B cell (primary cell): ENCODE data around the gene RFT1. TPM values are rescaled to one million over a fixed set of nuclear protein-coding genes. Genes with fewer than 3 reads are reported as not detected.

Experiments used
- ATAC-seq: fragments of 200-7000 bp; cut with Tn5 transposase; one replicate; pipeline ENCODE4 v1.10.0; 2021; ENCODE audit warnings: low read depth, mild to moderate bottlenecking, moderate number of reproducible peaks, moderate library complexity
- CTCF ChIA-PET: fragments of 350-600 bp; sonication (Branson Sonifier 250); formaldehyde crosslinking; loops from one replicate; lab custom pipeline; 2021; ENCODE audit warnings: antibody characterized with exemption, inconsistent platforms; lab: Charles Lee
- POLR2A ChIA-PET: fragments of 350-600 bp; sonication (Branson Sonifier 250); formaldehyde crosslinking; loops from one replicate; lab custom pipeline; 2021; ENCODE audit warnings: antibody characterized with exemption; lab: Charles Lee
- DNase-seq: peaks from one replicate; pipeline ENCODE4 v3.0.0; 2013
- H2AFZ ChIP-seq: 2 replicates; pipeline ENCODE4 v1.6.1; 2012; ENCODE audit warnings: mild to moderate bottlenecking, low read depth, low read length; ENCODE audit not compliant: insufficient read depth, poor library complexity, severe bottlenecking
- H3K27ac ChIP-seq, 2 donors: 1 replicate in 1 of 2; 2 replicates in 1 of 2; pipeline ENCODE4 v1.5.1; 2012 to 2013; ENCODE audit warnings: low read length in 2 of 2, mild to moderate bottlenecking in 2 of 2, moderate library complexity in 1 of 2
- H3K27me3 ChIP-seq, 4 experiments: fragments of 200-600 bp in 1 of 4; sonication (generic) in 1 of 4; replicated peaks in 1 of 4; 1 replicate in 2 of 4; 2 replicates in 2 of 4; pipeline versions ENCODE4 v1.6.1 to v1.7.0; 2013 to 2016; ENCODE audit warnings: low read length in 3 of 4, mild to moderate bottlenecking in 2 of 4, mixed read lengths in 1 of 4, moderate library complexity in 1 of 4; ENCODE audit not compliant: insufficient read depth in 4 of 4, control insufficient read depth in 3 of 4; ENCODE audit errors: control extremely low read depth in 1 of 4
- H3K36me3 ChIP-seq, 2 experiments: replicated peaks in 1 of 2; 1 replicate in 1 of 2; 2 replicates in 1 of 2; pipeline versions ENCODE4 v1.6.1 to v1.7.1; 2013; ENCODE audit warnings: low read length in 1 of 2; ENCODE audit not compliant: insufficient read depth in 2 of 2, control insufficient read depth in 1 of 2; ENCODE audit errors: control extremely low read depth in 1 of 2, extremely low read depth in 1 of 2
- H3K4me1 ChIP-seq, 2 donors: fragments of 200-600 bp in 1 of 2; sonication (generic) in 1 of 2; 1 replicate in 1 of 2; 2 replicates in 1 of 2; pipeline versions ENCODE4 v1.5.1 to v1.6.1; 2013 to 2017; ENCODE audit warnings: low read length in 2 of 2; ENCODE audit not compliant: control insufficient read depth in 2 of 2, insufficient read depth in 2 of 2
- H3K4me2 ChIP-seq: replicated peaks from 2 replicates; pipeline ENCODE3; 2012; ENCODE audit warnings: mild to moderate bottlenecking, low read depth, low read length; ENCODE audit not compliant: poor library complexity, severe bottlenecking
- H3K4me3 ChIP-seq, 5 experiments: fragments of 200-600 bp in 1 of 5; sonication (generic) in 1 of 5; 1 replicate in 3 of 5; 2 replicates in 2 of 5; pipeline versions ENCODE4 v1.5.1 to v1.7.0; 2011 to 2016; ENCODE audit warnings: low read length in 4 of 5, mild to moderate bottlenecking in 4 of 5, low read depth in 2 of 5, control low read depth in 1 of 5, moderate library complexity in 1 of 5; ENCODE audit not compliant: insufficient read depth in 1 of 5; ENCODE audit errors: control extremely low read depth in 1 of 5, extremely low read depth in 1 of 5
- H3K79me2 ChIP-seq: fragments of 200-600 bp; sonication (generic); one replicate; pipeline ENCODE4 v1.6.0; 2016; ENCODE audit warnings: low read length; ENCODE audit not compliant: control insufficient read depth, insufficient read depth
- H3K9ac ChIP-seq: fragments of 200-600 bp; sonication (generic); 2 replicates; pipeline ENCODE4 v1.6.1; 2017; ENCODE audit warnings: mild to moderate bottlenecking, low read length, moderate library complexity
- H3K9me3 ChIP-seq, 3 donors: one replicate each; pipeline versions ENCODE4 v1.6.1 to v1.7.1; 2013; ENCODE audit warnings: low read length in 2 of 3; ENCODE audit not compliant: control insufficient read depth in 2 of 3, insufficient read depth in 1 of 3; ENCODE audit errors: control extremely low read depth in 1 of 3
- H4K20me1 ChIP-seq: 2 replicates; pipeline ENCODE4 v1.6.0; 2012; ENCODE audit warnings: mild to moderate bottlenecking, low read length; ENCODE audit not compliant: insufficient read depth, control insufficient read depth, poor library complexity, severe bottlenecking
- H3K27ac Mint-ChIP-seq: one replicate; pipeline ENCODE4 v1.8.0; 2021; ENCODE audit warnings: mixed read lengths
- H3K27me3 Mint-ChIP-seq: one replicate; pipeline ENCODE4 v1.8.0; 2021; ENCODE audit warnings: mixed read lengths
- H3K4me1 Mint-ChIP-seq: one replicate; pipeline ENCODE4 v1.8.0; 2021; ENCODE audit warnings: mixed read lengths
- H3K4me3 Mint-ChIP-seq: one replicate; pipeline ENCODE4 v1.8.0; 2021; ENCODE audit warnings: mixed read lengths
- H3K9me3 Mint-ChIP-seq: one replicate; pipeline ENCODE4 v1.8.0; 2022; ENCODE audit warnings: mixed read lengths; ENCODE audit not compliant: insufficient read depth
- EZH2 ChIP-seq: IDR thresholded peaks from 2 replicates; pipeline ENCODE4 v1.6.1; 2012; ENCODE audit warnings: borderline replicate concordance, low read depth, mild to moderate bottlenecking, moderate library complexity, low read length; ENCODE audit not compliant: insufficient read depth, poor library complexity, severe bottlenecking
- WGBS: methylation state at CpG from one replicate; pipeline ENCODE4 v1.1.5; 2013; ENCODE audit warnings: missing lambda C conversion rate; ENCODE audit not compliant: insufficient coverage; 5-methylcytosine and 5-hydroxymethylcytosine counted together
- intact Hi-C: fragments of 100-400 bp; cut with micrococcal nuclease; formaldehyde crosslinking; loops from one replicate; pipeline ENCODE4 v1.10.0; 2022
- polyA plus RNA-seq: library from polyadenylated mRNA; depleted of rRNA; stranded (reverse); fragments of >200 nt; gene quantifications from 2 replicates; pipeline ENCODE4 v1.2.3, GENCODE V29; 2012
- total RNA-seq, 2 donors: library from RNA; stranded (reverse); fragments of 120-200 nt in 1 of 2; gene quantifications; 1 replicate in 1 of 2; 2 replicates in 1 of 2; pipeline versions ENCODE4 v1.2.3 to v1.2.4, GENCODE V29; 2013 to 2022
- TF ChIP-seq, protein P1 (sequence below): fragments of 200-600 bp; IDR thresholded peaks from one replicate; pipeline ENCODE4 v1.8.0; 2022; ENCODE audit warnings: antibody characterized with exemption, mild to moderate bottlenecking

RFT1 gene
- total and polyA plus RNA-seq, 2 donors (not counting 1 experiment from before 2014, with no cell fraction given) = 12.1 to 28.9 TPM

- H3K27me3 Mint-ChIP-seq = no peaks in the 10 kb centered on the region
- intact Hi-C loops = loop anchor here (1.0 to 2.0 kb wide), 7 partner anchors 26 to 362 kb away; partner anchors contain the start of genes PBRM1, SPCS1 and STIMATE
- peak overlapping the region; percentile 90 for H3K4me3 Mint-ChIP-seq
- ATAC-seq (peak; percentile 58), DNase-seq (peak; percentile 91)
- H3K36me3 ChIP-seq = no peaks in the 10 kb centered on the region
- H3K4me3 ChIP-seq = peak overlapping the region; percentile 34 to 94 (median 66)
- H3K27ac Mint-ChIP-seq = peak overlapping the region; percentile 97
- H2AFZ ChIP-seq = peak overlapping the region; percentile 94
- H4K20me1 ChIP-seq = peaks cover 1% of the 10 kb centered on the region
- ChIA-PET CTCF (interaction anchor here (0.6 to 2.6 kb wide), 23 partner anchors 10 to 275 kb away, joined by 3 to 15 read pairs (median 4); partner anchors contain the start of genes NEK4 and STIMATE), POLR2A (interaction anchor here (0.5 to 2.4 kb wide), 9 partner anchors 10 to 276 kb away, joined by 3 to 17 read pairs (median 3); partner anchors contain the start of genes NEK4 and STIMATE)
- no peaks in the 10 kb centered on the region for H3K9me3 Mint-ChIP-seq
- H3K9me3 ChIP-seq = no peaks in the 10 kb centered on the region
- TF ChIP-seq, protein P1, sequence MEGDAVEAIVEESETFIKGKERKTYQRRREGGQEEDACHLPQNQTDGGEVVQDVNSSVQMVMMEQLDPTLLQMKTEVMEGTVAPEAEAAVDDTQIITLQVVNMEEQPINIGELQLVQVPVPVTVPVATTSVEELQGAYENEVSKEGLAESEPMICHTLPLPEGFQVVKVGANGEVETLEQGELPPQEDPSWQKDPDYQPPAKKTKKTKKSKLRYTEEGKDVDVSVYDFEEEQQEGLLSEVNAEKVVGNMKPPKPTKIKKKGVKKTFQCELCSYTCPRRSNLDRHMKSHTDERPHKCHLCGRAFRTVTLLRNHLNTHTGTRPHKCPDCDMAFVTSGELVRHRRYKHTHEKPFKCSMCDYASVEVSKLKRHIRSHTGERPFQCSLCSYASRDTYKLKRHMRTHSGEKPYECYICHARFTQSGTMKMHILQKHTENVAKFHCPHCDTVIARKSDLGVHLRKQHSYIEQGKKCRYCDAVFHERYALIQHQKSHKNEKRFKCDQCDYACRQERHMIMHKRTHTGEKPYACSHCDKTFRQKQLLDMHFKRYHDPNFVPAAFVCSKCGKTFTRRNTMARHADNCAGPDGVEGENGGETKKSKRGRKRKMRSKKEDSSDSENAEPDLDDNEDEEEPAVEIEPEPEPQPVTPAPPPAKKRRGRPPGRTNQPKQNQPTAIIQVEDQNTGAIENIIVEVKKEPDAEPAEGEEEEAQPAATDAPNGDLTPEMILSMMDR = peak; percentile 83
- no peak for TF ChIP-seq EZH2
- H3K27ac ChIP-seq = peak overlapping the region; percentile 65 to 88
- H3K79me2 ChIP-seq = peaks cover 30% of the 10 kb centered on the region
- WGBS = 3% methylated on average over 113 of the region's 113 CpGs
- peaks cover 18 to 27% of the 10 kb centered on the region in 2 donors for H3K4me1 ChIP-seq
- peak overlapping the region; percentile 96 for H3K4me2 ChIP-seq
- peaks cover 38% of the 10 kb centered on the region for H3K4me1 Mint-ChIP-seq
- H3K27me3 ChIP-seq = no peaks in the 10 kb centered on the region
- H3K9ac ChIP-seq = peak overlapping the region; percentile 90
Measured at GRCh38 chr3:53046171-53047170, 83.8 kb downstream of the RFT1 start.
